Osteocyte (in vitro differentiated cells): ENCODE results near the gene AGO4. TPM values are rescaled to one million over a fixed set of nuclear protein-coding genes. Genes with fewer than 3 reads are reported as not detected.

Experiments used
- DNase-seq: peaks from one replicate; pipeline ENCODE4 v3.0.0; 2021; ENCODE audit warnings: mixed read lengths; ENCODE audit not compliant: unreplicated experiment; ENCODE audit errors: extremely low spot score
- H3K27ac Mint-ChIP-seq: one replicate; pipeline ENCODE4 v1.8.0; 2021; ENCODE audit warnings: mild to moderate bottlenecking, mixed read lengths; ENCODE audit not compliant: unreplicated experiment
- H3K27me3 Mint-ChIP-seq: one replicate; pipeline ENCODE4 v1.8.0; 2021; ENCODE audit warnings: mixed read lengths; ENCODE audit not compliant: unreplicated experiment
- H3K36me3 Mint-ChIP-seq: one replicate; pipeline ENCODE4 v1.8.0; 2021; ENCODE audit warnings: mixed read lengths; ENCODE audit not compliant: unreplicated experiment
- H3K4me1 Mint-ChIP-seq: one replicate; pipeline ENCODE4 v1.8.0; 2021; ENCODE audit warnings: mixed read lengths; ENCODE audit not compliant: unreplicated experiment
- H3K4me3 Mint-ChIP-seq: one replicate; pipeline ENCODE4 v1.8.0; 2021; ENCODE audit warnings: mild to moderate bottlenecking, moderate library complexity, mixed read lengths; ENCODE audit not compliant: unreplicated experiment
- H3K9me3 Mint-ChIP-seq: one replicate; pipeline ENCODE4 v1.8.0; 2021; ENCODE audit warnings: mixed read lengths; ENCODE audit not compliant: unreplicated experiment
- CTCF ChIP-seq: fragments of 200-600 bp; sonication (generic); IDR thresholded peaks from 2 replicates; pipeline ENCODE4 v1.5.0; 2021; ENCODE audit warnings: antibody characterized with exemption, mild to moderate bottlenecking, moderate library complexity
- total RNA-seq: library from RNA; stranded (reverse); gene quantifications from 2 replicates; pipeline ENCODE4 v1.2.1, GENCODE V29; 2021

AGO4 gene
- total RNA-seq, 1 donor from 2014 or later = 10.1 TPM

- no peak overlapping the region for H3K4me3 Mint-ChIP-seq
- no peak for DNase-seq
- no peaks in the 10 kb centered on the region for H3K9me3 Mint-ChIP-seq
- H3K27me3 Mint-ChIP-seq = no peaks in the 10 kb centered on the region
- H3K36me3 Mint-ChIP-seq = peaks cover 32% of the 10 kb centered on the region
- no peak overlapping the region for H3K27ac Mint-ChIP-seq
- no peak for TF ChIP-seq CTCF
- H3K4me1 Mint-ChIP-seq = peaks cover 7% of the 10 kb centered on the region
Measured at GRCh38 chr1:35893051-35893879, 85.4 kb downstream of the AGO4 start.

- H3K27me3 Mint-ChIP-seq = no peaks in the 10 kb centered on the region
- H3K4me3 Mint-ChIP-seq = no peak overlapping the region
- DNase-seq = no peak
- peak overlapping the region; percentile 60 for H3K27ac Mint-ChIP-seq
- no peaks in the 10 kb centered on the region for H3K9me3 Mint-ChIP-seq
- H3K4me1 Mint-ChIP-seq = peaks cover 7% of the 10 kb centered on the region
- peaks cover 30% of the 10 kb centered on the region for H3K36me3 Mint-ChIP-seq
- no peak for TF ChIP-seq CTCF
Measured at GRCh38 chr1:35894183-35894582, 86.4 kb downstream of the AGO4 start.

GRCh38 chr1:35894656-35895055 is 86.8 kb downstream of the AGO4 start:
- H3K36me3 Mint-ChIP-seq = peaks cover 32% of the 10 kb centered on the region
- H3K27me3 Mint-ChIP-seq = no peaks in the 10 kb centered on the region
- no peak overlapping the region for H3K27ac Mint-ChIP-seq
- H3K4me1 Mint-ChIP-seq = peaks cover 7% of the 10 kb centered on the region
- DNase-seq = no peak
- H3K9me3 Mint-ChIP-seq = no peaks in the 10 kb centered on the region
- no peak overlapping the region for H3K4me3 Mint-ChIP-seq
- TF ChIP-seq CTCF = no peak

DNA sequence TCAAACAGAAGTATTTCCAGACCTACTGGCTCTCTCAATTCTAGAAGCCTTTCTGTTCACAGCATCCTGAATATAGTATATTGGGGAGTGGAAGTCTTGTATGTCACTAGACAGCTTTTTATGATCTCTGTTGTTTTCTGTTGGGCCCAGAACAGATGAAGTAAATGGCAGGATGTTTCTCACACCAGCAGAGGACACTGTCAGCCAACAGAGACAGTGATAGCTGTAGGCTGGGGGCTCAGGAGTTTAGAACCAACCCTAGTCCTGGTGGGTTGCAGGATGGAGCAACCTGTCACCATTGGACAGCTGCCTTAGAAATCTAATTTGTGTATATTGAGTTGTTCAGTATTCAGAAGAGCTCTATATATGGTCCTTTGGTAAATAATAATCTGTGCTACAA is 92.1 kb downstream of the AGO4 start:
- Mint-ChIP-seq H3K4me1 (no peaks in the 10 kb centered on the region), H3K4me3 (no peak overlapping the region), H3K27me3 (no peaks in the 10 kb centered on the region), H3K27ac (no peak overlapping the region), H3K9me3 (no peaks in the 10 kb centered on the region), H3K36me3 (peaks cover 37% of the 10 kb centered on the region)
- no peak for DNase-seq
- TF ChIP-seq CTCF = no peak

DNA sequence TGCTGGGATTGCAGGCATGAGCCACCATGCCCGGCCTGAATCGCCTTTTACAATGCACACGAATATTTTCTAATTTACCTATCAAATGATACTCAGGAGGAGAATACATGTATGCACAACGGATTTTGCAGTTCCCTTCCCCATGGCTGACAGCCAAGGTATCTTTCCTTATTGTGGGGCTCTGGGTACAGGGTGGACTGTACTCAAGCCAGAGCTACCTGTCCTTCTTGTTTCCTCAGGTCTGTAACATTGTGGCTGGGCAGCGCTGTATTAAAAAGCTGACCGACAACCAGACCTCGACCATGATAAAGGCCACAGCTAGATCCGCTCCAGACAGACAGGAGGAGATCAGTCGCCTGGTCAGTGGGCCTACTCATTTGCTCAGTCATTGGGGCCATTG is 93.4 kb downstream of the AGO4 start:
- Mint-ChIP-seq H3K27ac (no peak overlapping the region), H3K36me3 (peaks cover 37% of the 10 kb centered on the region), H3K9me3 (no peaks in the 10 kb centered on the region), H3K4me3 (no peak overlapping the region), H3K27me3 (no peaks in the 10 kb centered on the region), H3K4me1 (no peaks in the 10 kb centered on the region)
- no peak for TF ChIP-seq CTCF
- DNase-seq = no peak
